HG02981 (cell line): Measurements from ENCODE around the gene CDK13.
A peak's percentile ranks its signal among the peaks of the same experiment; 100 is the strongest.
"Not testable (repeated sequence)": the region's sequence is repeated elsewhere in the genome, so short reads cannot be mapped to it uniquely, and the experiment has no call there.

ENCODE experiments used
- ATAC-seq: cut with Tn5 transposase; IDR thresholded peaks from one replicate; pipeline ENCODE4 v1.9.1; 2021; ENCODE audit warnings: mild to moderate bottlenecking, moderate library complexity; ENCODE audit not compliant: unreplicated experiment

CDK13 gene

DNA sequence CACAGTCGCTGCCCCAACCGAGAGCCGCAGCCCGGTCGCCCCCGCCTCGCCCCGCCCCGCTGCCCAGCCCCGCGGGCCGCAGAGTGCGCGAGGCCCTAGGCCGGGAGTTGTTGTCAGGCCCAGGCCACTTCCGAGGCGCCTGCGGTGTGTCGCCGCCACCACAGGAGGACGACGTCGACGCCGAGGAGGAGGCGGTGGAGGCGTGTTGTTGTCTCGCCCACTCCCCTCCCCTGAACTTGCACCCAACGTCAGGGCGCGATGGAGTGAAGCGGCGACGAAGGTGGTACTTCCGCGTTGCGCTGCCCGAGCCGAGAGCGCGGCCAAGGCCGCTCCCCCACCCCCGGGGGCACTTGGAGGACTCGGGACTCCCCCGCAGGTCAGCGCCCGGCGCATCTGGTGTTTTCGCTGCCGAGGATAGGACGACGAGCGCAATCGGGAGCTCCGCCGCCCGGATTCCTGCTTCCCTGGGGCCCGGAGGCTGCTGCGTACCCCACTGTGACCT lies at the start of gene CDK13:
Gene CDK13, plus strand, starts transcription at position 286 of the 502 bp plus-strand sequence. CDS start 386 bp downstream, outside the sequence.
- peak; percentile 36 for ATAC-seq

GRCh38 chr7:39904077-39904486 lies 46.0 kb upstream of the CDK13 start:
- ATAC-seq: no peak

- ATAC-seq: no peak
These were observed 41.9 kb upstream of the CDK13 start for GRCh38 chr7:39908141-39908540.

DNA sequence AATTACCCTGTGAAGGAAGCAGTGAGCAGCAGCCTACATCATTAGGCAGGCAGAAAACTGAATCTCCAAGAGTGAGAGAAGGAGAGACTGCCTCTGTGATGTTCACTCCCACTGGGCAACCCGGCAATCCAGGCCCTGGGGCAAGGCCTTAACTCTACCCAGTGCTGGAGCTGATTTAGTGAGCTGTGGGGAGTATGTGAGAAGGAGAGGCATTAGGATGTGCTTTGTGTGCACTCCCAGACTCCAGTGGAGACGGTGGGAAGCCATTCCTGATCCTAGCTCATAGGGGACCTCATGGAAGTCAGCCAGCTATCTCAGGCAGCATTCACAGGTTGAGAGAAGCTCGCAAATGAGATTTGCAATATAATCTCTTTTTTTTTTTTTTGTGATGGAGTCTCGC lies 41.1 kb upstream of the CDK13 start:
- no peak for ATAC-seq

GRCh38 chr7:39909526-39909925 lies 40.5 kb upstream of the CDK13 start:
- ATAC-seq: no peak

DNA sequence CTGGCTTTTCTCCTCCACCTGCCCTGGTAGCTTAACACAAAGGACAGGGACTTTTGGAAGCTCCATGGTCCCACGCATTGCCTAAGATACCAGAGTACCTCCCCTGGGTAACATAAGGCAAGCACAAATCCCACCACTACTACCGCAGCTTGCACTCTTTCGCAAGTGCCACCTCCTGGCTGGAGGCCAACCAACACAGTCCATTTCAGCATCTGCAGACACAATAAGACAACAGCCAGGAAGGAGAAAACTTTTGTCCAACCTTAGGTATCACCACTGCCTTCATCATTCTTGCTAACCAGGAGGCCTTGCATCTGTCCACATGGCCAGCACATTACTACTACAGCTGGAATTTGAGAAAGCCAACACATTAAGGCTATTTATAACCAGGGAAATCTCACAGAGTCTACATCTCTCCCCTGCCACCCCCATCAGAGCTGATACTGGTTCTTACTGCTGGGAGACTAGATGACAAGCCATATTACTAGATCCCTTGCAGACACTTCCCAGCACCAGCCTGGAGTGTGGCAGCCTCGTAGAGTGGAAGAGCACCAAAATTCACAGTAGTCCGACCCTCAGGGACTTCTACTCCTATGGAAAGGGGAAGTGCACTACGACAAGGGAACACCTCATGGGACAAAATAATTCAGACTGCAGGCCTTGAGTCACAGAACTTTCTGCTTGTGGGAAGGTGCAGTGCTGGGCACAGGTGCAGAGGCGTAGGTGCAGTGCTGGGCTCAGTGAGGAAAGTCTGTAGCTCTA lies 39.8 kb upstream of the CDK13 start:
- ATAC-seq: no peak

- ATAC-seq: no peak
These were observed 38.9 kb upstream of the CDK13 start for GRCh38 chr7:39911167-39911566.

- not testable (repeated sequence) for ATAC-seq
These were observed 34.2 kb upstream of the CDK13 start for GRCh38 chr7:39915847-39916246.

GRCh38 chr7:39919646-39920045 lies 30.4 kb upstream of the CDK13 start:
- no peak for ATAC-seq

GRCh38 chr7:39921506-39922175 lies 28.4 kb upstream of the CDK13 start:
- ATAC-seq: no peak

DNA sequence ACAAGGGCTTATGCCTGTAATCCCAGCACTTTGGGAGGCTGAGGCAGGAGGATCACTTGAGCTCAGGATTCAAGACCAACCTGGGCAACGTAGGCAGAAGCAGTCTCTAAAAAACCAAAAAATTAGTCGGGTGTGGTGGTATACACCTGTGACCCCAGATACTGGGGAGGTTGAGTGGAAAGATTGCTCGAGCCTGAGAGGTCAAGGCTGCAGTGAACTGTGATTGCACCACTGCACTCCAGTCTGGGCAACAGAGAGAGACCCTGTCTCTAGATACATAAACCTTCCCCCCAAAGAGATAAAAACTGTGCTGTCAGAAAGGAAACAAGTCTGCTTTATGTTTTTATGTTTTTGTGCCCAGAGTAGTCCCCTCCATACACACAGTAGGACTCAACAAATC lies 27.5 kb upstream of the CDK13 start:
- ATAC-seq: no peak

- ATAC-seq: no peak
These were observed 27.0 kb upstream of the CDK13 start for GRCh38 chr7:39923091-39923490.

DNA sequence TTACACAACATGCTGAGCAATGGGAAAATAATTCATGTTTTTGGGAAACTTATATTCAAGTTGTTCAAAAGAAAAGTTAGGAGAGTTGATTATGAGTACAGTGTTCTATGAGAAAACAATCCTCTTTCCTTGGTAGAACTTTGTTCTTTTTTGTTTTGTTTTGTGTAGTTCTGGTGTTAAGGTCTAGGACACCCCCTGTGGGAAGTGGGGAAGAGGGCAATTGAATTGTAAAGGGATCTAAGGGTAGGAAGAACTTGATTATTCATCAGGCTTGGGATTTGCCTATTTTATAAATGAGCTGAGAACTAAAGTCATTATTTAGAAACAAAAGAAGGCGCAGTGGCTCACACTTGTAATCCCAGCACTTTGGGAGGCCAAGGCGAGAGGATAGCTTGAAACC lies 25.9 kb upstream of the CDK13 start:
- ATAC-seq: no peak

GRCh38 chr7:39926111-39926510 lies 23.9 kb upstream of the CDK13 start:
- ATAC-seq: no peak

- ATAC-seq: no peak
These were observed 23.0 kb upstream of the CDK13 start for GRCh38 chr7:39927018-39927417.

DNA sequence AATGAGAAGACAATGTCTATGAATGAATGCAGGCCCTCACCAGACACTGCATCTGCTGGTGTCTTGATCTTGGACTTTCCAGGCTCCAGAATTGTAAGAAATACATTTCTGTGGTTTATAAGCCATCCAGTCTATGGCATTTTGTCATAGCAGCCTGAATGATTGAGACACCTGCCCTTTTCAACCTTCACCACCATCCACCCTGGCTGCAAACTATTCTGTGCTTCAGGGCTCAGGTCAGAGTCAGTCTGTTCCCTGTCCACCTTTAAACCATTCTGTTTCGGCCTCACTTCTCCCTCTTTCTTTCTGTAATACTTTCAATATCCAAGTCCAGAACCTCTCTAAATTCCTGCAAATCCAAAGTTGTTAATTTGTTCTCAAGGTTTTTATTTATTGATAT lies 15.9 kb upstream of the CDK13 start:
- no peak for ATAC-seq

GRCh38 chr7:39936761-39937160 lies 13.3 kb upstream of the CDK13 start:
- ATAC-seq: no peak

DNA sequence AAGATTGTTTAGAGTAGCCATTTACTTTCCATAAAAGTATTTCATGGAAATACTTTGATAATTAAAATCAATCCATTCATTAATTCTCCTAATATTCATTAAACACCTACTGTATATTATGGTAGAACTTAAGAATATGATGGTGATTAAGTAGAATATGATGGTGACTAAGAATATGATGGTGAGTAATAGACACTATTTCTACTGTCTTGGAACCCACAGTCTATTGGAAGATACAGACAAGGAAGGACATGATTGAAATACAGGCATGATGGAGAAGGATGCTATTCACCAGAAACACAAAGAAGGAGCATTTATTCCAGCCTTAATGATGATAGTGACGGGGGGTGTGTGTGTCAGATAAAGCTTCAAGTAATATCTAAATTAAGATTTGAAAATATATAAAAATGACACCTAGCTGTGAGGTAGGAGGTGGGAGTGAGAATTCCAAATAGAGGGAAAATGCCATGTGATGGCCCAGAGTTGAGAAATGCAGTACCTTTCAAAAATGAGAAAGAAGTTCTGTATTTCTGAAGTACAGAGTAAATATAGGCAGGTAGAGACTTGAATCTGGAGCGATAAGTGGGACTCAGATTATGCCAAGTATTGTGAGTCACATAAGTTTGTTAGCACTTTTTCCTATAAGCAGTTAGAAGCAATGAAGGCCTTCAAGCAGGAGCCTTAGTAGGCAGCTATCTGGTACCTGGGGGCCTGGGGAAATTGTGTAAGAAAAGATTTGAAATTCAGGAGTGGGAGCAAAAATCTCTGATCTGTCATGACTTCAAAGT lies 12.5 kb upstream of the CDK13 start:
- ATAC-seq: no peak

DNA sequence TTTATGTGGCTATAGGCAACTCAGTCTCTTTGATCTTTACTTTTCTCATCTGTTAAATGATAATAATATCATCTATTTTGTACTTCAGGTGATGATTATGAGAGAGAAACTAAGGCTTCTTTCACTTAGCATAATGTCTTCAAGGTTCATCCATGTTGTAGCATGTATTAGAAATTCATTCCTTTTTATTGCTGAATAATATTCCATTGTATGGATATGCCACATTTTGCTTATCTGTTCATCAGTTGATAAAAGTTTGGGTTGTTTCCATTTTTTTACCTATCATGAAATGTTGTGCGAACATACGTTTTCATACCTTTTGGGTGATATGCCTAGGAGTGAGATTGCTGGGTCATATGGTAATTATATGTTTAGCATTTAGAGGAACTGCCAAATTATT lies 7.2 kb upstream of the CDK13 start:
- ATAC-seq: no peak

GRCh38 chr7:39946693-39947092 lies 3.4 kb upstream of the CDK13 start:
- ATAC-seq: no peak

DNA sequence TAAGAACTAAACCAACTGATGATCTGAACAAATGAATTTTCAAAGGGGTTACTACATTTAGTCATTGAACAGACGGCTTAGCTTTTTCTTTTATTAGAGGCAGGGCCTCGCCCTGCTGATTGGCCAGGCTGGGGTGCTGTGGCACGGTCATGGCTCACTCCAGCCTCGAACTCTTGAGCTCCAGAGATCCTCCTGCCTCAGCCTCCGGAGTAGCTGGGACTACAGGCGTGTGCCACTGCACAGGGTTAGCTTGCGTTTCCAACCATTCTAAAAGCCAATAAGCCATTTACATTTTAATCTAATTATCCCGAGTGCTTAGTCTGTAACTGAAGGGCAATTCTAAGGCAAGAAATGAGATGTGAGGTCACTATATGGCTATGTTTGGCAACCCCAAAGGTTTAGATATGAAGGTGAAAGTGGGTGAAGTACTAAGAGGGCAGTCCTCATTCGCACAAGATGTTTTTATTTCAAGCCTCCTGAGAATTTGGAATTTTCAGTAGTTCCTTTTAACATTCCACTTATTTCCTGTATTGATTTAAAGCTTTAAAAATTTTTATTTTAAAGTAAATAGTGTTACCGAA lies 1.6 kb upstream of the CDK13 start:
- no peak for ATAC-seq
